Activated T-cell treated with anti-CD3 and anti-CD28 coated beads for 24 hours (primary cell): ENCODE results near the gene IL13RA2.

Source experiments
- DNase-seq: peaks from one replicate; pipeline ENCODE4 v3.0.0-alpha.2; 2020; ENCODE audit warnings: low read depth

Gene IL13RA2

GRCh38 chrX:114997779-114998178 is 19.6 kb downstream of the IL13RA2 start:
- DNase-seq, result no peak

- no peak for DNase-seq
Measured at GRCh38 chrX:114985967-114986592, 31.3 kb downstream of the IL13RA2 start.

- no peak for DNase-seq
Measured at GRCh38 chrX:114976292-114976691, 41.1 kb downstream of the IL13RA2 start.

- DNase-seq, result no peak
Measured at GRCh38 chrX:114973013-114973412, 44.4 kb downstream of the IL13RA2 start.

GRCh38 chrX:114970806-114971205 is 46.6 kb downstream of the IL13RA2 start:
- no peak for DNase-seq

GRCh38 chrX:114964374-114964773 is 53.0 kb downstream of the IL13RA2 start:
- DNase-seq, result no peak

- DNase-seq, result no peak
Measured at GRCh38 chrX:114962209-114962608, 55.2 kb downstream of the IL13RA2 start.

GRCh38 chrX:114959729-114960128 is 57.7 kb downstream of the IL13RA2 start:
- no peak for DNase-seq
